Prostate gland (tissue), 2 donors: ENCODE data around the gene CPED1.

Experiments used
- POLR2A ChIP-seq: fragments of 450-650 bp; IDR thresholded peaks from one replicate; pipeline ENCODE4 v1.6.1; 2016; ENCODE audit warnings: antibody characterized with exemption, mild to moderate bottlenecking
- TF ChIP-seq, protein P1 (sequence below), 4 experiments: fragments of 200-600 bp in 2 of 4; fragments of 450-650 bp in 2 of 4; sonication (generic) in 2 of 4; IDR thresholded peaks; 1 replicate in 3 of 4; 2 replicates in 1 of 4; pipeline ENCODE4 v1.5.1; 2016 to 2019; ENCODE audit warnings: antibody characterized with exemption in 4 of 4, mild to moderate bottlenecking in 2 of 4, moderate library complexity in 2 of 4

- TF ChIP-seq POLR2A, result no peak
- TF ChIP-seq, protein P1, sequence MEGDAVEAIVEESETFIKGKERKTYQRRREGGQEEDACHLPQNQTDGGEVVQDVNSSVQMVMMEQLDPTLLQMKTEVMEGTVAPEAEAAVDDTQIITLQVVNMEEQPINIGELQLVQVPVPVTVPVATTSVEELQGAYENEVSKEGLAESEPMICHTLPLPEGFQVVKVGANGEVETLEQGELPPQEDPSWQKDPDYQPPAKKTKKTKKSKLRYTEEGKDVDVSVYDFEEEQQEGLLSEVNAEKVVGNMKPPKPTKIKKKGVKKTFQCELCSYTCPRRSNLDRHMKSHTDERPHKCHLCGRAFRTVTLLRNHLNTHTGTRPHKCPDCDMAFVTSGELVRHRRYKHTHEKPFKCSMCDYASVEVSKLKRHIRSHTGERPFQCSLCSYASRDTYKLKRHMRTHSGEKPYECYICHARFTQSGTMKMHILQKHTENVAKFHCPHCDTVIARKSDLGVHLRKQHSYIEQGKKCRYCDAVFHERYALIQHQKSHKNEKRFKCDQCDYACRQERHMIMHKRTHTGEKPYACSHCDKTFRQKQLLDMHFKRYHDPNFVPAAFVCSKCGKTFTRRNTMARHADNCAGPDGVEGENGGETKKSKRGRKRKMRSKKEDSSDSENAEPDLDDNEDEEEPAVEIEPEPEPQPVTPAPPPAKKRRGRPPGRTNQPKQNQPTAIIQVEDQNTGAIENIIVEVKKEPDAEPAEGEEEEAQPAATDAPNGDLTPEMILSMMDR (IDR thresholded peaks at IDR 0.05), result no peak
Measured at GRCh38 chr7:120992965-120993494, 4.5 kb downstream of the CPED1 start.
